HEK293T (cell line): ENCODE results near the gene RHOU.

Experiments
- ARNT ChIP-seq: fragments of 450-650 bp; IDR thresholded peaks from 2 replicates; pipeline ENCODE4 v1.6.1; 2017; ENCODE audit warnings: mild to moderate bottlenecking
- BHLHE40 ChIP-seq: fragments of 450-650 bp; IDR thresholded peaks from 2 replicates; pipeline ENCODE4 v1.6.1; 2016; ENCODE audit warnings: mild to moderate bottlenecking, moderate library complexity, borderline replicate concordance
- FOXK2 ChIP-seq: fragments of 450-650 bp; IDR thresholded peaks from 2 replicates; pipeline ENCODE4 v1.6.1; 2016; ENCODE audit warnings: mild to moderate bottlenecking
- HDGF ChIP-seq: fragments of 450-650 bp; IDR thresholded peaks from 2 replicates; pipeline ENCODE4 v1.6.1; 2017; ENCODE audit warnings: antibody characterized with exemption, borderline replicate concordance
- L3MBTL2 ChIP-seq: fragments of 450-650 bp; conservative IDR thresholded peaks from 2 replicates; pipeline ENCODE4 v1.6.1; 2016; ENCODE audit warnings: mild to moderate bottlenecking
- LEF1 ChIP-seq: fragments of 450-650 bp; IDR thresholded peaks from 2 replicates; pipeline ENCODE4 v1.6.1; 2017; ENCODE audit warnings: mild to moderate bottlenecking, borderline replicate concordance
- SP1 ChIP-seq: fragments of 450-650 bp; IDR thresholded peaks from 2 replicates; pipeline ENCODE4 v1.6.1; 2017

GRCh38 chr1:228782662-228783417 is 47.6 kb downstream of the RHOU start:
- TF ChIP-seq HDGF (no peak), SP1 (no peak), BHLHE40 (no peak), LEF1 (no peak), L3MBTL2 (no peak), ARNT (no peak), FOXK2 (no peak)
